Amniotic epithelial cell (primary cell): ENCODE data around the gene MFSD11.
"Not testable (repeated sequence)": the region's sequence is repeated elsewhere in the genome, so short reads cannot be mapped to it uniquely, and the experiment has no call there.

ENCODE experiments used
- DNase-seq: peaks from one replicate; pipeline ENCODE4 v3.0.0-alpha.2; 2010; ENCODE audit warnings: low read depth

The MFSD11 gene

GRCh38 chr17:76737676-76738467 is at the start of gene MFSD11:
Gene MFSD11 (plus strand): TSS chr17:76738119. CDS start chr17:76738353, 234 bp downstream.
- DNase-seq: peak; percentile 92

GRCh38 chr17:76688165-76688622 is 49.7 kb upstream of the MFSD11 start:
- no peak for DNase-seq

- peak; percentile 93 for DNase-seq
Measured at GRCh38 chr17:76689859-76690258, 48.1 kb upstream of the MFSD11 start.

GRCh38 chr17:76690596-76691280 is 47.2 kb upstream of the MFSD11 start:
- no peak for DNase-seq

GRCh38 chr17:76691379-76692191 is 46.3 kb upstream of the MFSD11 start:
- DNase-seq: no peak

GRCh38 chr17:76695059-76695831 is 42.7 kb upstream of the MFSD11 start:
- no peak for DNase-seq

- peak; percentile 75 for DNase-seq
Measured at GRCh38 chr17:76696763-76697701, 40.9 kb upstream of the MFSD11 start.

- peak; percentile 90 for DNase-seq
Measured at GRCh38 chr17:76697702-76698465, 40.0 kb upstream of the MFSD11 start.

GRCh38 chr17:76698466-76698977 is 39.4 kb upstream of the MFSD11 start:
- DNase-seq: not testable (repeated sequence)

GRCh38 chr17:76700270-76700616 is 37.7 kb upstream of the MFSD11 start:
- no peak for DNase-seq

- DNase-seq: peak; percentile 80
Measured at GRCh38 chr17:76700617-76701470, 37.1 kb upstream of the MFSD11 start.

- DNase-seq: peak; percentile 43
Measured at GRCh38 chr17:76701471-76701967, 36.4 kb upstream of the MFSD11 start.

GRCh38 chr17:76702076-76702475 is 35.8 kb upstream of the MFSD11 start:
- DNase-seq: no peak

- DNase-seq: peak; percentile 56
Measured at GRCh38 chr17:76702941-76703637, 34.8 kb upstream of the MFSD11 start.

- DNase-seq: peak; percentile 64
Measured at GRCh38 chr17:76704805-76705204, 33.1 kb upstream of the MFSD11 start.

- no peak for DNase-seq
Measured at GRCh38 chr17:76706817-76707216, 31.1 kb upstream of the MFSD11 start.

- DNase-seq: no peak
Measured at GRCh38 chr17:76707985-76708807, 29.7 kb upstream of the MFSD11 start.
